Thymus (tissue), 11 donors: ENCODE measurements around the gene VSTM2B. TPM values are rescaled to one million over a fixed set of nuclear protein-coding genes. Genes with fewer than 3 reads are reported as not detected.

ENCODE experiments used
- DNase-seq, 9 donors: peaks; one replicate each; pipeline ENCODE4 v3.0.0-alpha.2; 2013; ENCODE audit warnings: low spot score in 9 of 9, low read depth in 6 of 9, missing footprints in 1 of 9
- H3K27ac ChIP-seq, 2 donors: one replicate each; pipeline ENCODE4 v1.5.1; 2013; ENCODE audit warnings: control low read depth in 1 of 2, low read depth in 1 of 2, low read length in 1 of 2, mild to moderate bottlenecking in 1 of 2, moderate library complexity in 1 of 2
- H3K27me3 ChIP-seq, 2 donors: one replicate each; pipeline ENCODE4 v1.5.1; 2013; ENCODE audit warnings: low read length in 1 of 2; ENCODE audit not compliant: control insufficient read depth in 2 of 2, insufficient read depth in 1 of 2
- H3K36me3 ChIP-seq, 2 donors: one replicate each; pipeline ENCODE4 v1.5.1; 2013; ENCODE audit warnings: low read length in 1 of 2, mild to moderate bottlenecking in 1 of 2, moderate library complexity in 1 of 2; ENCODE audit not compliant: control insufficient read depth in 2 of 2, insufficient read depth in 2 of 2
- H3K4me1 ChIP-seq, 2 donors: one replicate each; pipeline ENCODE4 v1.5.1; 2013; ENCODE audit warnings: low read length in 2 of 2; ENCODE audit not compliant: control insufficient read depth in 2 of 2, insufficient read depth in 2 of 2
- H3K4me3 ChIP-seq, 2 donors: one replicate each; pipeline ENCODE4 v1.5.1; 2013; ENCODE audit warnings: low read length in 2 of 2, control low read depth in 1 of 2, mild to moderate bottlenecking in 1 of 2
- H3K9me3 ChIP-seq, 2 donors: one replicate each; pipeline ENCODE4 v1.5.1; 2013; ENCODE audit warnings: low read length in 1 of 2, mild to moderate bottlenecking in 1 of 2; ENCODE audit not compliant: control insufficient read depth in 2 of 2, insufficient read depth in 1 of 2
- WGBS: extraction: QIAGEN DNeasy Blood & Tissue Kit; methylation state at CpG from one replicate; pipeline ENCODE4 v1.1.7; 2013; 5-methylcytosine and 5-hydroxymethylcytosine counted together
- polyA plus RNA-seq: library from polyadenylated mRNA; stranded (reverse); fragments of 200-250 nt; gene quantifications from one replicate; pipeline ENCODE4 v1.2.3, GENCODE V29; 2013
- total RNA-seq: library from RNA; stranded (reverse); fragments of 120-200 nt; gene quantifications from one replicate; pipeline ENCODE4 v1.2.4, GENCODE V29; 2013
- donor health status: healthy.

VSTM2B gene
- total and polyA plus RNA-seq, 2 donors, result 0.16 TPM; not detected in 1

GRCh38 chr19:29503140-29503758 lies 22.5 kb upstream of the VSTM2B start:
- DNase-seq, result no peak
- WGBS, result 89% methylated on average over 12 of the region's 12 CpGs
- no peak overlapping the region for H3K4me3 ChIP-seq
- no peaks in the 10 kb centered on the region for H3K4me1 ChIP-seq
- H3K36me3 ChIP-seq, result no peaks in the 10 kb centered on the region
- H3K27me3 ChIP-seq, result no peaks in the 10 kb centered on the region
- H3K27ac ChIP-seq, result no peak overlapping the region
- H3K9me3 ChIP-seq, result no peaks in the 10 kb centered on the region

- WGBS, result 96% methylated on average over 10 of the region's 10 CpGs
These were observed 22.0 kb upstream of the VSTM2B start for GRCh38 chr19:29503785-29504184.

GRCh38 chr19:29504454-29504853 lies 21.3 kb upstream of the VSTM2B start:
- no peaks in the 10 kb centered on the region for H3K36me3 ChIP-seq

More at GRCh38 chr19:29503785-29504184, 22.0 kb upstream of the VSTM2B start:
- Histone ChIP-seq H3K27me3 (no peaks in the 10 kb centered on the region), H3K27ac (no peak overlapping the region), H3K36me3 (no peaks in the 10 kb centered on the region), H3K4me1 (no peaks in the 10 kb centered on the region), H3K4me3 (no peak overlapping the region), H3K9me3 (no peaks in the 10 kb centered on the region)
- no peak for DNase-seq

GRCh38 chr19:29505097-29505824 lies 20.5 kb upstream of the VSTM2B start:
- Histone ChIP-seq H3K4me3 (no peak overlapping the region), H3K4me1 (no peaks in the 10 kb centered on the region), H3K9me3 (no peaks in the 10 kb centered on the region), H3K27me3 (no peaks in the 10 kb centered on the region), H3K36me3 (no peaks in the 10 kb centered on the region), H3K27ac (no peak overlapping the region)
- WGBS, result 82% methylated on average over 13 of the region's 13 CpGs
- no peak for DNase-seq

More at GRCh38 chr19:29504454-29504853, 21.3 kb upstream of the VSTM2B start:
- Histone ChIP-seq H3K27ac (no peak overlapping the region), H3K4me1 (no peaks in the 10 kb centered on the region), H3K4me3 (no peak overlapping the region), H3K9me3 (no peaks in the 10 kb centered on the region), H3K27me3 (no peaks in the 10 kb centered on the region)
- no peak for DNase-seq
- 90% methylated on average over 8 of the region's 8 CpGs for WGBS

- WGBS, result 73% methylated on average over 1 of the region's 1 CpG
- Histone ChIP-seq H3K36me3 (no peaks in the 10 kb centered on the region), H3K27me3 (no peaks in the 10 kb centered on the region), H3K4me1 (no peaks in the 10 kb centered on the region), H3K4me3 (no peak overlapping the region), H3K27ac (no peak overlapping the region), H3K9me3 (no peaks in the 10 kb centered on the region)
- no peak for DNase-seq
These were observed 19.2 kb upstream of the VSTM2B start for GRCh38 chr19:29506619-29506911.

- WGBS, result 86% methylated on average over 27 of the region's 27 CpGs
- H3K4me3 ChIP-seq, result no peak overlapping the region
- H3K27me3 ChIP-seq, result no peaks in the 10 kb centered on the region
- no peak for DNase-seq
- no peaks in the 10 kb centered on the region for H3K9me3 ChIP-seq
- H3K27ac ChIP-seq, result no peak overlapping the region
- H3K4me1 ChIP-seq, result no peaks in the 10 kb centered on the region
- H3K36me3 ChIP-seq, result no peaks in the 10 kb centered on the region
These were observed 18.5 kb upstream of the VSTM2B start for GRCh38 chr19:29507081-29507860.

- H3K4me1 ChIP-seq, result no peaks in the 10 kb centered on the region
- H3K36me3 ChIP-seq, result no peaks in the 10 kb centered on the region
- no peak overlapping the region for H3K4me3 ChIP-seq
- no peak for DNase-seq
- H3K27ac ChIP-seq, result no peak overlapping the region
- WGBS, result 87% methylated on average over 1 of the region's 1 CpG
- no peaks in the 10 kb centered on the region for H3K27me3 ChIP-seq
- H3K9me3 ChIP-seq, result no peaks in the 10 kb centered on the region
These were observed 17.6 kb upstream of the VSTM2B start for GRCh38 chr19:29508181-29508580.

- H3K4me1 ChIP-seq, result no peaks in the 10 kb centered on the region
- DNase-seq, result no peak
- 94% methylated on average over 8 of the region's 8 CpGs for WGBS
- H3K27ac ChIP-seq, result no peak overlapping the region
- H3K27me3 ChIP-seq, result no peaks in the 10 kb centered on the region
- H3K9me3 ChIP-seq, result no peaks in the 10 kb centered on the region
- no peak overlapping the region for H3K4me3 ChIP-seq
- H3K36me3 ChIP-seq, result no peaks in the 10 kb centered on the region
These were observed 16.3 kb upstream of the VSTM2B start for GRCh38 chr19:29509456-29509855.

GRCh38 chr19:29510701-29511265 lies 15.0 kb upstream of the VSTM2B start:
- Histone ChIP-seq H3K4me1 (no peaks in the 10 kb centered on the region), H3K27ac (no peak overlapping the region), H3K4me3 (no peak overlapping the region), H3K9me3 (no peaks in the 10 kb centered on the region), H3K27me3 (no peaks in the 10 kb centered on the region), H3K36me3 (no peaks in the 10 kb centered on the region)
- WGBS, result 80% methylated on average over 9 of the region's 9 CpGs
- DNase-seq, result no peak
